Left ventricle myocardium inferior (tissue), 1 donor: Measurements from ENCODE around the gene OR2C3. TPM values are rescaled to one million over a fixed set of nuclear protein-coding genes. Genes with fewer than 3 reads are reported as not detected.

Experiments used
- DNase-seq: peaks from one replicate; pipeline ENCODE4 v3.0.0-alpha.2; 2020
- H3K27ac ChIP-seq: fragments of 200-600 bp; replicated peaks from 2 replicates; pipeline ENCODE4 v1.8.0; 2021
- H3K27me3 ChIP-seq: fragments of 200-600 bp; 2 replicates; pipeline ENCODE4 v1.8.0; 2021; ENCODE audit warnings: low read depth
- H3K36me3 ChIP-seq: fragments of 200-600 bp; 2 replicates; pipeline ENCODE4 v1.8.0; 2021
- H3K4me1 ChIP-seq: fragments of 200-600 bp; 2 replicates; pipeline ENCODE4 v1.8.0; 2021
- H3K4me3 ChIP-seq: fragments of 200-600 bp; 2 replicates; pipeline ENCODE4 v1.8.0; 2021; ENCODE audit warnings: mild to moderate bottlenecking, moderate library complexity
- H3K9me3 ChIP-seq: fragments of 200-600 bp; replicated peaks from 2 replicates; pipeline ENCODE4 v1.8.0; 2021
- intact Hi-C: fragments of 100-400 bp; cut with micrococcal nuclease; formaldehyde crosslinking; loops from one replicate; pipeline ENCODE4 v1.11.0; 2022
- total RNA-seq: library from RNA; stranded (reverse); fragmentation: NEBNext Ultra II Directional; extraction: Animal tissue kit (Norgen Biotek cat#: 25700); gene quantifications from one replicate; pipeline ENCODE4 v1.2.1, GENCODE V29; 2021
- TF ChIP-seq, protein P1 (sequence below): fragments of 200-600 bp; IDR thresholded peaks from 2 replicates; pipeline ENCODE4 v1.8.0; 2021; ENCODE audit warnings: antibody characterized with exemption, mild to moderate bottlenecking, borderline replicate concordance
- donor health status: DM: no; HTN: yes; CAD: no; lungs with severe emphysema.

OR2C3 gene
- total RNA-seq, 1 donor from 2014 or later: not detected

GRCh38 chr1:247475793-247476192 lies 60.4 kb downstream of the OR2C3 start:
- no peaks in the 10 kb centered on the region for H3K4me1 ChIP-seq
- no peak for DNase-seq
- intact Hi-C loops: no loop called here
- no peak overlapping the region for H3K27ac ChIP-seq
- no peaks in the 10 kb centered on the region for H3K27me3 ChIP-seq
- no peak overlapping the region for H3K4me3 ChIP-seq
- H3K9me3 ChIP-seq: peaks cover 18% of the 10 kb centered on the region
- TF ChIP-seq, protein P1, sequence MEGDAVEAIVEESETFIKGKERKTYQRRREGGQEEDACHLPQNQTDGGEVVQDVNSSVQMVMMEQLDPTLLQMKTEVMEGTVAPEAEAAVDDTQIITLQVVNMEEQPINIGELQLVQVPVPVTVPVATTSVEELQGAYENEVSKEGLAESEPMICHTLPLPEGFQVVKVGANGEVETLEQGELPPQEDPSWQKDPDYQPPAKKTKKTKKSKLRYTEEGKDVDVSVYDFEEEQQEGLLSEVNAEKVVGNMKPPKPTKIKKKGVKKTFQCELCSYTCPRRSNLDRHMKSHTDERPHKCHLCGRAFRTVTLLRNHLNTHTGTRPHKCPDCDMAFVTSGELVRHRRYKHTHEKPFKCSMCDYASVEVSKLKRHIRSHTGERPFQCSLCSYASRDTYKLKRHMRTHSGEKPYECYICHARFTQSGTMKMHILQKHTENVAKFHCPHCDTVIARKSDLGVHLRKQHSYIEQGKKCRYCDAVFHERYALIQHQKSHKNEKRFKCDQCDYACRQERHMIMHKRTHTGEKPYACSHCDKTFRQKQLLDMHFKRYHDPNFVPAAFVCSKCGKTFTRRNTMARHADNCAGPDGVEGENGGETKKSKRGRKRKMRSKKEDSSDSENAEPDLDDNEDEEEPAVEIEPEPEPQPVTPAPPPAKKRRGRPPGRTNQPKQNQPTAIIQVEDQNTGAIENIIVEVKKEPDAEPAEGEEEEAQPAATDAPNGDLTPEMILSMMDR: no peak
- H3K36me3 ChIP-seq: no peaks in the 10 kb centered on the region

Other genes starting within 250 kb of the OR2C3 start
- gene ZNF496, start 204.6 kb downstream of the OR2C3 start, total RNA-seq: 12.8 TPM
- gene NLRP3, start 120.3 kb downstream of the OR2C3 start, total RNA-seq: 0.66 TPM
- not detected for gene OR2B11, start 78.3 kb downstream of the OR2C3 start, total RNA-seq
- gene GCSAML, start 12.7 kb upstream of the OR2C3 start, total RNA-seq: 0.19 TPM
- not detected for gene OR2G2, start 51.9 kb upstream of the OR2C3 start, total RNA-seq
- not detected for gene OR2G3, start 69.1 kb upstream of the OR2C3 start, total RNA-seq
- not detected for gene OR13G1, start 143.3 kb upstream of the OR2C3 start, total RNA-seq
- not detected for gene OR6F1, start 180.2 kb upstream of the OR2C3 start, total RNA-seq
- gene OR14K1, start 202.2 kb upstream of the OR2C3 start, total RNA-seq: not detected
- not detected for gene OR14A2, start 211.7 kb upstream of the OR2C3 start, total RNA-seq
- gene OR1C1, start 224.1 kb upstream of the OR2C3 start, total RNA-seq: not detected